NCI-H1105 treated with DMSO at 0.1 percent for 48 hours (cell line): Measurements from ENCODE around the gene RMND1.
"Not testable (repeated sequence)": the region's sequence is repeated elsewhere in the genome, so short reads cannot be mapped to it uniquely, and the experiment has no call there.

ENCODE experiments used
- DNase-seq: peaks from one replicate; lab custom pipeline; 2025; lab: John Stamatoyannopoulos, UW

Gene RMND1

DNA sequence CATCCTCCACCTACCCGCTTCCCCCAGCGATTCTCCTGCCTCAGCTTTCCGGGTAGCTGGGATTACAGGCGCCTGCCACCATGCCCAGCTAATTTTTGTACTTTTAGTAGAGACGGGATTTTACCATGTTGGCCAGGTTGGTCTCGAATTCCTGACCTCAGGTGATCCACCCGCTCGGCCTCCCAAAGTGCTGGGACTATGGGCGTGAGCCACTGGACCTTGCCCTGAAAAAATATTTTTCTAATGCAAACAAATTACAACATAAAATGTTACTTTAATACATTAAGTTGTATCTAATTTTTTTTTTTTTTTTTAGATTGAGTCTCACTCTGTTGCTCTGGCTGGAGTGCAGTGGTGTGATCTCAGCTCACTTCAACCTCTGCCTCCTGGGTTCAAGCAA lies 69.3 kb downstream of the RMND1 start:
- DNase-seq, result not testable (repeated sequence)

DNA sequence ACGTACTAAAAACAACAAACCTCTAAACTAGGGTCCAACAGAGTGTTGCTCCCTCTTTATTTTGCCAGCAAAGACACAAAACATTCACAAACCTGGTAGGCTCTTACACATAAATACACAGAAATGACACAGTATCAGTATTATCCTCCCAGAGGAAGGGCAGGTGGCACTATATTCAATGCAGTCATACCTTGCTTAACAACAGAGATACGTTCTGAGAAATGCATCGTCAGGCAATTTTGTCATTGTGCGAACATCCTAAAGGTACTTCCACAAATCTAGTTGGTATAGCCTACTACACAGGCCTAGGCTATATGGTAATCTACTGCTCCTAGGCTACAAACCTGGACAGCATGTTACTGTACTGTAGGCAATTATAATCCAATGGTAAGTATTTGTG lies 70.2 kb downstream of the RMND1 start:
- DNase-seq, result no peak

DNA sequence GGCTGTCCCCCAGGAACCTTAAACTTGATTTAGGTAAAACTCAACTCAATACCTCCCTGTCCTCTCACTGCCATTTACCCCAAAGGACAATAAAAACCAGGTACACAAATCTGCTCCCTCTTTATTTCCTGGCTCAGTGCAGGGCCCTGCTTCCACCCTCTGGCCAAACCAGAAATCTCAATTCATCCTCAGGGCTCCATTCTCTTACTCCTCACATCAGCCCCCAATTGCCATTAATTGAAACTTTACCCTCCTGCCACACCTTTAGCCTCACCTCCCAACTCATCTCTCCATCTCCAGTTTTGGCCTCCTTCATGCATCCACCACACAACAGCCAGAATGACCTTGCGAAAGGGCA lies 71.1 kb downstream of the RMND1 start:
- no peak for DNase-seq

DNA sequence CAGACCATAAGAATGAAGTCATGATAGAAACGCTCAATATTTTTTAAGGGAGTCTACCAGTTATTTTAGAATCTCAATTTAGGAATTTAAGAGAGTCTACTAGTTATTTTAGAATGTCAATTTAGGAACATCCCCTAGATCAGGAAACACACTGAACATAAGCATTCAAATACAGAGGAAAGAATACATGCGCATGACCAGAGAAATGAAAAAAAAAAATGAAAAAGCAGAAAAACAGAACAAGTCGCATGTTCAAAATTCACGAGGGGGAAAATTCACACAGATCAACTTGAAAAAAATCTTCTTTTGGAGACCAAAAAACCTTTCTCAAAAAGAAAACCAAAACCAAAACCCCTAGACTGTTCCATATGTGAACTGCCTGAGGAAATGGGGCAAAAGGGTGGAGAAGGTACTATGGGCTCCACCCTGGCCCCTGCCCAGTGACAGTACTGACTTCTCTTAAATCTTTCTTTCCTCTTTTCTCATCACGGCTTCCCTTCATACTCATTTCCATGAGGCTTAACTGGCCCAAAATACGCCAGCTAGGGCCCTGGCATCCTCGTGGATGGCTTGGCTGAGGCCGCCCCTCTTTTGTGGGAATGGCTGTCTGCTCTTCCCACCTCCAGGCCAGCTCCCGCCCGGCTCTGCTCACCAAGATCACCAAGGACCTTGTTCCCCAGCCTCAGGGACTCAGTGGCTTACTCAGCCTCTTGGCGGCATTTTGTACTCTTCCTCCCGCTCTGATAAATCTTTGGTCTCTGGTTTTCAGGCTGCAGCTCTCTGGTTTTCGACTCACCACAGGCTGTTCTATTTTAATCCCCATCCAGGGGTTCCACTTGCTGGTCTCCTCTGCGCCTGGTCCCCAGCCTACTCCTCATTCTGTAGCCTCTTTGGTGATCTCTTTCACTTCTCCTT lies 71.7 kb downstream of the RMND1 start:
- DNase-seq, result no peak

DNA sequence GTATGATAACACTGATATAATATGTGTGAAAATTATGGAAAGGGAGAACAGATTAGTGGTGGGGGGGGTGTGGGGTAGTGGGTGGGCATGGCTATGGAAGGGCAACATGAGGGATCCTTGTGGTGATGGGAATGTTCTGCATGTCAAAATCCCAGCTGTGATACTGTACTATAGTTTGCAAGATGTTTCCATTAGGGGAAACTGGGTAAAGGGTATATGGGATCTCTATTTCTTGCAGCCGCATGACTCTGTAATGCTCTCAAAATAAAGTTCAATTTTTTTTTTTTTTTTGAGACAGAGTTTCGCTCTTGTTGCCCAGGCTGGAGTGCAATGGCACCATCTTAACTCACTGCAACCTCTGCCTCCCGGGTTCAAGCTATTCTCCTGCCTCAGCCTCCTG lies 74.8 kb downstream of the RMND1 start:
- no peak for DNase-seq

DNA sequence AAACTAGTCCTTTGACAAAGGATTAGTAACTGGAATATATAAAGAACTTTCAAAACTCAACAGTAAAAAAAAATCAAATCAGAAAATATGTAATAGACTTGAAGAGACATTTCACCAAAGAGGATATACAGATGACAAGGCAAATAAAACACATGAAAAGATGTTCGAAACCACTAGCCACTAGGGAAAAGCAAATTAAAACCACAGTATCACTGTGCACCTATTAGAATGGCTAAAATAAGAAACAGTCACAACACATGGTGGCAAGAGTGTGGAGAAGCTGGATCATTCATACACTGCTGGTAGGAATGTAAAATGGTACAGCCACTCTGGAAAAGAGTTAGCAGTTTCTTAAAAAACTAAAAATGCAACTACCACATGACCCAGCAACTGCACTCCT lies 75.5 kb downstream of the RMND1 start:
- no peak for DNase-seq

DNA sequence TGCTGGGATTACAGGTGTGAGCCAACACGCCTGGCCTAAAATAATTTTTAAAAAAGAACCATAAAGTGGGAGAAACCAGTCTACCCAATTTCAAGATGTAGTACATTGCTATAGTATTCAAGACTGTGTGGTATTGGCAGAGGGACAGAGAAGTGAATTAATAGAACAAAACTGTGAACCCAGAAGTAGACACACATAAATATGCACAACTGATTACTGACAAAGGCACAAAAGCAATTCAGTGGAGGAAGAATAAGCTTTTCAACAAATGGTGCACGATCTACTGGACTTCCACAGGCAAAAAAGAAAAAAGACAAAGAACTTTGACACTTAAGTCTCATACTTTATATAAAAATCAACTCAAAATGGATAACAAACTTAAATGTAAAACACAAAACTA lies 76.1 kb downstream of the RMND1 start:
- DNase-seq, result no peak

DNA sequence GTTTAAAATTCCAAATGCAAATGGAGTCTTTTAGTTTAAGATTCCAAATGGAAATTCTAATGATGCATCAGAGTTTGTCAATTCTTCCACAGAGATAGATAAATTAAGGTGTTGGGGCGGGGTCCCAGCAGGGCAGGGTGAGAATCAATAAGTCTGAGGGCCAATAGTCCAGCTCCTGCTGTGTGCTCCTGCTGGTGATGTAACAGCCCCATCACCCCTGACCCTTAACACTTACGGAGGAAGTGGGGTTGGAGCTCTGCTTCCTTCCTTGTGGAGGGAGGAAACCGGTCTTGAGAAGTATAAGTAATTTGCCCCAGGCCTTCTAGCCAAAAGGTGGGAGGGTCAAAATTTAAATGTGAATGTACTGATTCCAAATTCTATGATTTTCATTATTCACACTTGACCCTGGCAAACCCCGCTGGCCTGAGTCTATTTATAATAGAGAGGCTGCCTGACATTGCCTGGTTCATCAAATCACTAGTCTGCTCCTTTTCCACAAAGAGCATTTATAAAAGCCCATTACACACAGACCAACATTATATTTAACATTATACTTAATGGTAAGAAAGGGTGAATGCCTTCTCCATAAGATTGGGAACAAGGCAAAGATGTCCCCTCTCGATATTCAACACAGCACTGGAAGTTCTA lies 77.8 kb downstream of the RMND1 start:
- no peak for DNase-seq

DNA sequence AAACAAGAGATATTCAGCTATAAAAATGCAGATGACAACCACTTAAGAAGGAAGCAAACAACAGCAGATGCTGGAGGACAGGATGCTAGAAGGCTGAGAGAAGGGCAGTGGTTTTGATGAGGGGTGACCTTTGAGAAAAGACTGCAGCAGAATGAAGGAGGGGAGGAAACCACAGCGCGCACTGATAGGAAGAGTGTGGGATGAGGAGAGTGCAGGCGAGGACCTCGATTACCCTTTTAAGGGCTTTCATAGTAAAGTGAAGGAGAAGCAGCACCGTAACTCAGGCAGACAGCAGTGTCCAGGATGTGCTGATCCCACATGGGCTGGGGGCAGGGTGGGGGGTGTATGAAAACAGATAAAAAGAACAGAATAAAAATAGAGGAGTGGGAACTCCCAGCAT lies 79.8 kb downstream of the RMND1 start:
- DNase-seq, result no peak

DNA sequence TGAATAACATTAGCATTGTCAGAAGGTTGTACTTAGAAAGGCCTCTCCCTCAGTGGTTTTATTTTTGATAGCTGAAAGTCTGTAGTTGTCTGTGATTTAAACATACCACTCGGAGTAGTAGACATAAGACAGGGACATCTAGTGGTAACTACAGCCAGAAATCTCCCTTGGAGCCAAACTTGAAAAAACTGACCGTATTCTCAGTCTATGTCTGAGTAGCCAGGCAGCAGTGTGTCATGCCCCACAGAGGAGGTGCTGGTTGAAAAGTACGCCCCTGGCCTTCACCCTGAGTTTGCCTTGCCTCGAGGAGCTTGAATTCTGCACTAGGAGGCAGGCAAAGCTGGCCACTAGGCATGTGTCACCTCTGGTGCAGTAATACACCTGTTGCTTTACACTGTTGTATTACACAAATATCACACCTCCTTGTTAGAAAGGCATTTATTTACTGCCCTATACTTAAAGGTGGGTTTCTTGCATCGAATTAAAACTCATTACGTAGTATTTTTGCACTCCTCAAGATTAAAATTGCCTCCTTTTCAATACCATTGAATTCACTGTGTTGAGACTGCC lies 81.3 kb downstream of the RMND1 start:
- DNase-seq, result no peak

DNA sequence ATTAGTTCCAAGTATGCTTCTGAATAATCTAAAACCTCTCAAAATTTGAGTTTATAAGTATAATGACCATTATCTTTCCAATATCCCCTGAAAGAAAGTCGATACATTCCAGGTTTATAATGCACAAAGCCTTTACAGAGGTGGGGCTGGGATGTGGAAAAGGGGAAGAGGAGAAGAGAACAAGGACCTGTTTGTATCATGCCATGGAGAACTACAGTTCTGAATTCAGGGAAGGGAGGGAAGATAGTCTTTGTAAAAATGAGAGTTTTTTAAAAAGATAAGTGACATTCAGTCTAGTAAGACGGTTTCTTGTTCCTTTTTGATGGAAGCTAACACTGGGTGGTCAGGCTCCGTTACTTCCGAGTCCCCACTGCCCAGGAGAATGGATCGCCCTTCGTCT lies 86.7 kb downstream of the RMND1 start:
- DNase-seq, result no peak

DNA sequence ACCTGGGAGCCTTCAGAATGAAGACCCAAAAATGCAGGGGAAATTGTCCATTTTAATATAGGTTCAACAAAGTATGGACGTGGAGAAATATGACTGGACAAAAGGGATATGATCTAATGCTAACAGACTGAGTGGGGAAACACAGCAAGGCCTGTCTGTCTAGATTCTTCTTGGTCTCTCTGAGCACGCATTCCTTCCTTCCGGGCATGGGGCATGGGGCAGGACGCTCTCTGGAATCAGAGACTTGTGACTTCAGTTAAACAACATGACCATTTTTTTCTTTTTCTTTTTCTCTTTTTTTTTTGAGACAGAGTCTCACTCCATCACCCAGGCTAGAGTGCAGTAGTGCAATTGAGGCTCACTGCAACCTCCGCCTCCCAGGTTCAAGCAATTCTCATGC lies 92.4 kb downstream of the RMND1 start:
- no peak for DNase-seq

DNA sequence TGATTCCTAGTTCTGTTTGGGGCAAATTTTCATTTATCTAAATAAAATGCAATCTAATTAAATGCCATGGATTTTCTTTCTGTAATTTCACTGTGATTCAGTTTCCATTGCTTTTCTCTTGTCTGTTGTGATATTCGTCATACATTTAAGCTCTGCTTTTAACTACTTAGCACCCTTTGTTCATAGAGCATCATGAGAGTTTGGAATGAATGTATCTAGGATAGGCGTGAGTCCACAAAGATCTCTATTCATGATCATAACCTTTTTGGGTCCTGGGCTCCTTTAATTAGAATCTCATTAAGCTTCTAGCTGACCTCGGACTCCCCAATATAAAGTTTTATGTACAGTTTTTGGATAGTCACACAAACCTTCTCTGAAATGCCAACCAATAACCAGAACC lies 93.5 kb downstream of the RMND1 start:
- no peak for DNase-seq

DNA sequence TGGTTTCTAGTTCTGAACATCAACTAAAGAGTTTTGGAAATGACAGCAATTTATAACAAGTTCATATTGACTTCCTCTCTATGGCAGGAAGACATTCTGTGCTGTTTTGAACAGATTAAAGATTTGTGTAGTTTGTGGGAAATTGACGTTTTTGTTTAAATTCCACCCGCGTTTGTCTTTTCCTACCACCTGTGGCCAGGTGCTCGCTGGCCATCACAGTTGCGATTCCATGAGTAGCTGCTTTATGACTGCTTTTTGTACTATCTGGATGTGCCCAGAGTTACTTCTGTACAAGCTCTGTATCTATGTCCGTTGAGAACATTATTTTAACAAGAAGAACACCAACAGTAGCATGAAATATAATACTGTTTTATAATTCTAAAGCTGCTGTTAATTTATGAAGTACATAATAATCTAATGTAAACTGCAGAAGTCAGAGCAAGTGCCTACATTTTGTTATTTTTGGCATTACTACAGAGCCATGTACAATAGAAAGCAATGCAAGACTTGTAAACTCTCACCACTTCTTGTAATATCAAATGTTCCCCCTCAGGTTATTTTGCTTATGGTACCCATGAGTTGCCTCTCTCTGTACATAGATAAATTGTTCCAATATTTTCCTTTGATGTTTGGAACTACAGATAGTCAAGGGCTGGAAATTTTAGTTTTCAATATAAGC lies 94.0 kb downstream of the RMND1 start:
- DNase-seq, result no peak

DNA sequence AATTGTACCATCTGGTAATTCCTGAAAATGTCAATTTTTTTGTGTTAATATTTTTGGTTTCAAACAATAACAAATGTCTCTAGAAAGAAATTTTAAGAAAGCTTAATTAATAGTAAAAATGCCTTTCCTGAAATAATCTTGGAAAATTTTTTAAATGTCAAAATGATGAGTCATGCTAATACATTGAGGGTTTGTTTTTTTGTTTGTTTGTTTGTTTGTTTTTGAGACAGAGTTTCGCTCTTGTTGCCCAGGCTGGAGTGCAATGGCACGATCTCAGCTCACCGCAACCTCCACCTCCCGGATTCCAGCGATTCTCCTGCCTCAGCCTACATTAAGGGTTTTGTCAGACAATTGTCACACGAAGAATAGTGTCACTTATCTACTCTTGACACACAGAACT lies 94.9 kb downstream of the RMND1 start:
- DNase-seq, result not testable (repeated sequence)
